ENCODE data around the gene UCK2. TPM values are rescaled to one million over a fixed set of nuclear protein-coding genes. Genes with fewer than 3 reads are reported as not detected.

The UCK2 gene
- total and polyA plus RNA-seq, 2 of the 8 experiments (the other 6 are each of a cell fraction or from before 2014, with no cell fraction given), result 103 to 109 TPM

DNA sequence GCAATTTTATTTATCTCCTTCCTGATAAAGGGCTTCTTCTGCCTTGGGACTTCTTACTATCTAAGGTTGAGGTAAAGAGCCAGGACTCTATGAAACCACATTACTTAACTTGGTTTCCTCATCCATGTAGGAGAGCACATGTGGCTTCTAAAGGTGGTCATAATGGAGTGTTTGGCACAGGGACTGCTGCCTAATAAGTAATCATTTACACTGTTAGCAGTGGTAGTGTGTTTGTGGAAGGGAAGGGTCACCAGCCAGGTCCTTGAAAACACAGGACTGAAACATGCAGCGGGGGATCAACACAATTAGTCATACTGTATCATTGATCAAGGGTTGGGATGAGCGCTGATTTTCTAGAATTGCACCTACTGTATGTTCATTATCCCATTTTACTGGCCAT lies 59.6 kb downstream of the UCK2 start:
- peaks cover 17 to 97% of the 10 kb centered on the region in 2 experiments for H3K79me2 ChIP-seq (ENCODE audit: control insufficient read depth in 1 of 2, insufficient read depth in 2 of 2, low read length in 2 of 2)

More for the DNA sequence above, 59.6 kb downstream of the UCK2 start:
- no peak overlapping the region for H4K5ac ChIP-seq (ENCODE audit: insufficient read length, low read depth, low read length)
- H2AK5ac ChIP-seq (ENCODE audit: low read depth, low read length), result no peak overlapping the region
- no peak overlapping the region for H4K8ac ChIP-seq (ENCODE audit: extremely low read depth, insufficient read depth, low read length)
- no peak overlapping the region for H2BK12ac ChIP-seq (ENCODE audit: low read depth, low read length)
- DNase-seq (ENCODE audit: low read depth in 1 of 2, low spot score in 2 of 2), result no peak
- H3K9ac ChIP-seq (replicated peaks in 1 of 4; ENCODE audit: extremely low read depth in 1 of 4, low read depth in 3 of 4, low read length in 3 of 4), result no peak overlapping the region
- H4K20me1 ChIP-seq (replicated peaks in 1 of 2; ENCODE audit: control insufficient read depth in 1 of 2, insufficient read depth in 2 of 2, low read length in 2 of 2), result peaks cover 22 to 29% of the 10 kb centered on the region in 2 experiments
- no peak overlapping the region for H2BK20ac ChIP-seq (ENCODE audit: low read length)
- no peak overlapping the region for H2BK120ac ChIP-seq (replicated peaks; ENCODE audit: low read depth, low read length)
- no peaks in the 10 kb centered on the region for H3K27me3 ChIP-seq (replicated peaks in 1 of 4; ENCODE audit: control insufficient read depth in 3 of 4, extremely low read depth in 1 of 4, insufficient read depth in 3 of 4, low read length in 3 of 4)
- 85% methylated on average over 2 of the region's 2 CpGs; no CpG with 5 or more reads in 1 of the 2 experiments for WGBS, 2 experiments (ENCODE audit: extremely low coverage in 1 of 2, insufficient coverage in 1 of 2, insufficient read length in 1 of 2, insufficient replicate concordance in 2 of 2, low coverage in 1 of 2, low lambda C conversion rate in 2 of 2, missing lambda C conversion rate in 1 of 2)
- H3K9me3 ChIP-seq (ENCODE audit: insufficient read depth in 2 of 2, low read depth in 1 of 2, low read length in 1 of 2), result no peaks in the 10 kb centered on the region
- ChIA-PET CTCF (ENCODE audit: partially characterized antibody) (no interaction called here), POLR2A (ENCODE audit: partially characterized antibody) (no interaction called here)
- H3K56ac ChIP-seq (replicated peaks; ENCODE audit: insufficient read length, low read depth, low read length), result no peak overlapping the region
- H2BK15ac ChIP-seq (ENCODE audit: low read length), result no peak overlapping the region
- H3K4me2 ChIP-seq (ENCODE audit: insufficient read depth in 1 of 2, low read depth in 2 of 2, low read length in 2 of 2), result no peak overlapping the region
- no peak overlapping the region for H3K27ac ChIP-seq (ENCODE audit: low read depth, low read length)
- no peak overlapping the region for H3K23ac ChIP-seq (ENCODE audit: insufficient read length)
- no peak overlapping the region for H3K4me3 ChIP-seq (ENCODE audit: extremely low read depth in 1 of 4, insufficient read depth in 2 of 4, low read depth in 3 of 4, low read length in 4 of 4)
- TF ChIP-seq, protein P1, sequence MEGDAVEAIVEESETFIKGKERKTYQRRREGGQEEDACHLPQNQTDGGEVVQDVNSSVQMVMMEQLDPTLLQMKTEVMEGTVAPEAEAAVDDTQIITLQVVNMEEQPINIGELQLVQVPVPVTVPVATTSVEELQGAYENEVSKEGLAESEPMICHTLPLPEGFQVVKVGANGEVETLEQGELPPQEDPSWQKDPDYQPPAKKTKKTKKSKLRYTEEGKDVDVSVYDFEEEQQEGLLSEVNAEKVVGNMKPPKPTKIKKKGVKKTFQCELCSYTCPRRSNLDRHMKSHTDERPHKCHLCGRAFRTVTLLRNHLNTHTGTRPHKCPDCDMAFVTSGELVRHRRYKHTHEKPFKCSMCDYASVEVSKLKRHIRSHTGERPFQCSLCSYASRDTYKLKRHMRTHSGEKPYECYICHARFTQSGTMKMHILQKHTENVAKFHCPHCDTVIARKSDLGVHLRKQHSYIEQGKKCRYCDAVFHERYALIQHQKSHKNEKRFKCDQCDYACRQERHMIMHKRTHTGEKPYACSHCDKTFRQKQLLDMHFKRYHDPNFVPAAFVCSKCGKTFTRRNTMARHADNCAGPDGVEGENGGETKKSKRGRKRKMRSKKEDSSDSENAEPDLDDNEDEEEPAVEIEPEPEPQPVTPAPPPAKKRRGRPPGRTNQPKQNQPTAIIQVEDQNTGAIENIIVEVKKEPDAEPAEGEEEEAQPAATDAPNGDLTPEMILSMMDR (IDR thresholded peaks at IDR 0.05; ENCODE audit: control extremely low read depth in 1 of 3, insufficient read depth in 1 of 3, low read depth in 1 of 3, low read length in 3 of 3), result no peak
- TF ChIP-seq SP4 (IDR thresholded peaks at IDR 0.05; ENCODE audit: low read length) (no peak), CEBPB (IDR thresholded peaks at IDR 0.05; ENCODE audit: low read depth, low read length) (no peak), SP1 (IDR thresholded peaks at IDR 0.05; ENCODE audit: low read depth, low read length) (no peak), RBBP5 (IDR thresholded peaks at IDR 0.05; ENCODE audit: borderline replicate concordance, low read depth, low read length) (no peak), KDM4A (IDR thresholded peaks at IDR 0.05; ENCODE audit: low read depth, low read length, severe bottlenecking) (no peak)
- H3K14ac ChIP-seq (ENCODE audit: insufficient read length), result no peak overlapping the region
- peaks cover 0 to 13% (median 2%) of the 10 kb centered on the region in 4 experiments; a peak in 2 of 7 replicates for H3K4me1 ChIP-seq (replicated peaks in 1 of 4; ENCODE audit: control insufficient read depth in 3 of 4, insufficient read depth in 4 of 4, low read length in 3 of 4)
- H4K91ac ChIP-seq (replicated peaks; ENCODE audit: insufficient read length, low read length), result no peak overlapping the region
- H2BK5ac ChIP-seq (ENCODE audit: low read depth, low read length), result no peak overlapping the region
- H2AFZ ChIP-seq (ENCODE audit: low read length), result no peak overlapping the region
- no peak for FAIRE-seq
- H3K23me2 ChIP-seq (ENCODE audit: low read depth, low read length), result no peaks in the 10 kb centered on the region
- H3K79me1 ChIP-seq (ENCODE audit: low read depth, low read length), result peaks cover 18% of the 10 kb centered on the region
- H3K4ac ChIP-seq (replicated peaks; ENCODE audit: insufficient read length, low read depth, low read length), result no peak overlapping the region
- no peak overlapping the region for H3K18ac ChIP-seq (ENCODE audit: extremely low read depth, low read length)
- H3K36me3 ChIP-seq (ENCODE audit: control insufficient read depth in 2 of 4, insufficient read depth in 4 of 4, low read length in 3 of 4), result peaks cover 3 to 14% (median 8%) of the 10 kb centered on the region in 4 experiments; a peak in 6 of 8 replicates

All from H1 (cell line).